ENCODE measurements around the gene SDS. TPM values are rescaled to one million over a fixed set of nuclear protein-coding genes. Genes with fewer than 3 reads are reported as not detected.

SDS gene
- polyA plus RNA-seq, 1 experiment: not detected

DNA sequence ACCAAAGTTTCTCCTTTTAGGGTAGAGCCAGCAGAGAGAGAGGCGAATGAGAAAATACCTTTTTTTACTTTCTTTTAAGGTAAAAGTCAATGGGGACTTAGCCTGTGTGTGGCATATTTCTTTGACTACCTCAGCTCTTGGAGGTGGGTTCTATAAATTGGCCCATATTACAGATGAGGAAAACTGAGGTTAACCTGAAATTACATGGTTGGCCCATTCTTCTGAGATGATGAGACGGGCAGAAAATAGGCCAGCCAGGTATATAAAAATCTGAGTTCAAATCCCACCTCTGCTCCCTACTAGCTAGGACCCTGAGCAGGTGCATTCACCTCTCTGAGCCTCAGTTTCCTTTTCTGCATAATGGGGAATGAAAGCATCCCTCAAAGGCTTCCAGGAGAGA is 45.6 kb upstream of the SDS start:
- ChIA-PET CTCF (interaction anchor here (0.9 kb wide), 1 partner anchor 12 kb away, joined by 3 read pairs; no protein-coding TSS in a partner anchor), POLR2A (no interaction called here)
- TF ChIP-seq, protein P1, sequence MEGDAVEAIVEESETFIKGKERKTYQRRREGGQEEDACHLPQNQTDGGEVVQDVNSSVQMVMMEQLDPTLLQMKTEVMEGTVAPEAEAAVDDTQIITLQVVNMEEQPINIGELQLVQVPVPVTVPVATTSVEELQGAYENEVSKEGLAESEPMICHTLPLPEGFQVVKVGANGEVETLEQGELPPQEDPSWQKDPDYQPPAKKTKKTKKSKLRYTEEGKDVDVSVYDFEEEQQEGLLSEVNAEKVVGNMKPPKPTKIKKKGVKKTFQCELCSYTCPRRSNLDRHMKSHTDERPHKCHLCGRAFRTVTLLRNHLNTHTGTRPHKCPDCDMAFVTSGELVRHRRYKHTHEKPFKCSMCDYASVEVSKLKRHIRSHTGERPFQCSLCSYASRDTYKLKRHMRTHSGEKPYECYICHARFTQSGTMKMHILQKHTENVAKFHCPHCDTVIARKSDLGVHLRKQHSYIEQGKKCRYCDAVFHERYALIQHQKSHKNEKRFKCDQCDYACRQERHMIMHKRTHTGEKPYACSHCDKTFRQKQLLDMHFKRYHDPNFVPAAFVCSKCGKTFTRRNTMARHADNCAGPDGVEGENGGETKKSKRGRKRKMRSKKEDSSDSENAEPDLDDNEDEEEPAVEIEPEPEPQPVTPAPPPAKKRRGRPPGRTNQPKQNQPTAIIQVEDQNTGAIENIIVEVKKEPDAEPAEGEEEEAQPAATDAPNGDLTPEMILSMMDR (IDR thresholded peaks at IDR 0.05; ENCODE audit: insufficient read depth, low read depth, low read length): no peak
- no peak overlapping the region for H3K4me3 ChIP-seq (ENCODE audit: low read depth, low read length)
- H3K27me3 ChIP-seq (ENCODE audit: control insufficient read depth, insufficient read depth, low read length): no peaks in the 10 kb centered on the region; the same call in 1 of the 2 replicates
- H3K36me3 ChIP-seq (ENCODE audit: control insufficient read depth, insufficient read depth, low read length): no peaks in the 10 kb centered on the region
- DNase-seq (ENCODE audit: low read depth): no peak

DNA sequence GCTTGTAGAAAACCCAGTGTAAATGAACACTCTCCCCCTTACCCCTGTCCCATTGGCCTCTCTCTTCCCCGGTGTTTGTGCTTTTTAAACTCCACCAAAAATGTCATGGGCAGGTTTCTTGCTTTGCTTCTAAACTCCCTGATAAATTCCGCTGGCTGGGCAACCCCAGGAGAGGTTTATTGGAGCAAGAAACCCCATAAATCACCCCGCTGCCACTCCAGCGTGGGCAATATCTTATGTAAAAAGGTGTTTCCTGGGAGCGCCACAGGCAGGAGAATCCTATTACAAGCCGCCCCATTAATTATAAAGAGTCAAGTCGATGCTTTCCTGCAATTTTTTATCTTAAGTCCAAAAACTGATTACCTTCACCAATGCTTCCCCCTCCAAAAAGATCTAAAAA is 45.2 kb upstream of the SDS start:
- Histone ChIP-seq H3K27me3 (ENCODE audit: control insufficient read depth, insufficient read depth, low read length) (peaks cover 2% of the 10 kb centered on the region), H3K36me3 (ENCODE audit: control insufficient read depth, insufficient read depth, low read length) (no peaks in the 10 kb centered on the region), H3K4me3 (ENCODE audit: low read depth, low read length) (no peak overlapping the region)
- DNase-seq (ENCODE audit: low read depth): no peak
- ChIA-PET POLR2A (no interaction called here), CTCF (no interaction called here)
- TF ChIP-seq, protein P1 (IDR thresholded peaks at IDR 0.05; ENCODE audit: insufficient read depth, low read depth, low read length): no peak

DNA sequence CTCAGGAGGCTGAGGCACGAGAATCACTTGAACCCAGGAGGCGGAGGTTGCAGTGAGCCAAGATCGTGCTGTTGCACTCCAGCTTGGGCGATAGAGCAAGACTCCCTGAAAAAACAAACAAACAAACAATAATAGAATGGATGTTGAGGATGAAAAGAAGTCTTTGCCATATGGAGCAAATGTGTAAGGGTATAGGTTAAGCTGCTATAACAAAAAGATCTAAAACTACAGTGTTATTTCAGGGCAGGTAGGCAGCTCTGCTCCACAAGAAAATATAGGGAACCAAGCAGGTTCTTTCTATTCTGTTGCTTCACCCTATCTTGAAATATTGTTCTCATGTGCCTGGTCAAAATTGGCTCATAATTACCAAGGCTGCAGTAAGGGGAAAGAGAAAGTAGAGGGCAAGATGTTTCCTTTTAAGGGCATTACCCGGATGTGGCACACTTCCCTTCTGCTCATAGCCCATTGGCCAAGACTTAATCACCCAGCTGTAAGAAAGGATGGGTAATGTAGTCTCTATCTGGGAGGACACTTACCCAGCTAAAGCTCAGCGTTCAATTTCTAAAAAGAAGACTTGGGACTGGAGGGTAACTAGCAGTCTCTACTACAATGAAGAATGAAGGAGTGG is 42.0 kb upstream of the SDS start:
- ChIA-PET POLR2A (no interaction called here), CTCF (interaction anchor here (0.8 to 1.1 kb wide), 3 partner anchors 20 to 466 kb away, joined by 3 to 4 read pairs (median 3); no protein-coding TSS in a partner anchor)
- TF ChIP-seq, protein P1 (IDR thresholded peaks at IDR 0.05; ENCODE audit: insufficient read depth, low read depth, low read length): no peak
- H3K4me3 ChIP-seq (ENCODE audit: low read depth, low read length): no peak overlapping the region
- H3K36me3 ChIP-seq (ENCODE audit: control insufficient read depth, insufficient read depth, low read length): no peaks in the 10 kb centered on the region
- peaks cover 7% of the 10 kb centered on the region for H3K27me3 ChIP-seq (ENCODE audit: control insufficient read depth, insufficient read depth, low read length)
- no peak for DNase-seq (ENCODE audit: low read depth)

DNA sequence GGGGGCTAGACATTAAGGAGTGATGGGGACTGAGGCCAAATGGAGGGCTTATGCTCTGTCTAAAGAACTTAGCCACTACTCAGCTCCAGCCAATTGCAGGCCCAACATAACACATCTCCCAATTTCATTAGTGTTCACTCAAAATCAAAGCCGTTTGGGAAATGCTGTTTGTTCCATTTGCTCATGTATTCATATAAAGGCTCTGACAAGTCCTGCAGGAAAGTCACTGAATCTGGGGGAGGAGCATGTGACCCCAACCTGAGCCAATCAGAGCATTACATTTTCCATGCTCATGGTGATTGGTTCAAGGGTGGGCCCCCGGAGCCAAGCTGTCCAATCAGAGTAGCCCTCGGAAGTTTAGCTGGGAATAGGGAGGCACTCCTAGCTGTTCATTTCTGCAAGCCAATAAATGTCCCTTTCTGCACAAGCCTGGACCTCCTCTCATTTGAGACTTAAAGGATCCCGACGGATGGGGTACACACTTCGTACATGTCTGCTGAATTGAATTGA is 39.4 kb upstream of the SDS start:
- Histone ChIP-seq H3K27me3 (ENCODE audit: control insufficient read depth, insufficient read depth, low read length) (peaks cover 7% of the 10 kb centered on the region), H3K36me3 (ENCODE audit: control insufficient read depth, insufficient read depth, low read length) (no peaks in the 10 kb centered on the region), H3K4me3 (ENCODE audit: low read depth, low read length) (no peak overlapping the region)
- ChIA-PET CTCF (interaction anchor here (0.8 to 1.4 kb wide), 3 partner anchors 18 to 233 kb away, joined by 3 to 4 read pairs (median 4); no protein-coding TSS in a partner anchor), POLR2A (no interaction called here)
- no peak for DNase-seq (ENCODE audit: low read depth)
- TF ChIP-seq, protein P1 (IDR thresholded peaks at IDR 0.05; ENCODE audit: insufficient read depth, low read depth, low read length): no peak

DNA sequence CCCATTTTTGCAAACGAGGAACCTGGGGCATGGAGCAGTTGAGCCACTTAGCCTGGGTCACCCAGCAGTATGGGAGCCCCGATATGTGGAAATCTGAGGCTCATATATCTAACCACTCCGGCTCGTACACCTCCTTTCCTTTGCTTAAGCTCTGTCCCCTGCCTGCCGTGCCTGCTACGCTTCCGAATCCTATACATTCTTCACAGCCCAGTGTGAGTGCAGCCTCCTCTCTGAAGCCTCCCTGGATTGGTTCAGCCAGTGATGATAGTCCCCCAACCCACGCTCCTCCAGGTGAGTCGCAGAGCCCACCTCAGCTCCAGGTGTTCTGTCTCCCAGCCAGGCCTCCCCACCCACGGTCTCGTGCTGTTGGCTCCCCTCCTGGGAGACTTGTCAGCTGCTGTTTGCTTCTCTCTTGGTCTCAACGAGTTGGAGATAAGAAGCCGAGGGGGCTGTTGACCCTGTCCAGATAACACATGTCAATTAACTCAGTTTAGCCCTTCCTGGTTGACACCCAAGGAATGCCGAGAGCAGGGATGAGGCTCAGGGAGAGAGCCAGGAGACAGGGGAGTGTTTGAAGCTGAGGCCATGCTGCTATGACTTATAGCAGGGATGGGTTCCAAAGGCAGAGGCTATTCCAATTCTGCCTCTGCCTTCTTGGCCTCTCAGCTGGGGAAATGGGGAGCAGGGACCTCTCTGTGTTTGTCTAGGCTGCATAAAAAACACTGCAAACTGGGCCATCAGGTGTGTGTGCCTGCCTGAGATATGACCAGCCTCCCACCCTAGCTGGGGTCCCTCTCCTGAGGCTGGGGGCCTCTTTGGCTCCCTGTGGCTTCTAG is 37.5 kb upstream of the SDS start:
- H3K4me3 ChIP-seq (ENCODE audit: low read depth, low read length): no peak overlapping the region
- ChIA-PET POLR2A (no interaction called here), CTCF (interaction anchor here (1.2 to 2.4 kb wide), 4 partner anchors 11 to 472 kb away, joined by 3 to 7 read pairs (median 5); no protein-coding TSS in a partner anchor)
- TF ChIP-seq, protein P1 (IDR thresholded peaks at IDR 0.05; ENCODE audit: insufficient read depth, low read depth, low read length): no peak
- peaks cover 8% of the 10 kb centered on the region for H3K27me3 ChIP-seq (ENCODE audit: control insufficient read depth, insufficient read depth, low read length)
- H3K36me3 ChIP-seq (ENCODE audit: control insufficient read depth, insufficient read depth, low read length): no peaks in the 10 kb centered on the region
- no peak for DNase-seq (ENCODE audit: low read depth)

Data from BJ (cell line).